IPS-18c (cell line): Measurements from ENCODE around the gene MAGOHB.
"Not testable (repeated sequence)": the region's sequence is repeated elsewhere in the genome, so short reads cannot be mapped to it uniquely, and the experiment has no call there.

Experiments
- H3K4me3 ChIP-seq: 2 replicates; pipeline ENCODE4 v1.7.0; 2013; ENCODE audit warnings: low read depth, mild to moderate bottlenecking, low read length, moderate library complexity; ENCODE audit not compliant: insufficient read depth
- H3K9me3 ChIP-seq: one replicate; pipeline ENCODE4 v1.6.1; 2013; ENCODE audit warnings: mild to moderate bottlenecking, low read length, moderate library complexity; ENCODE audit not compliant: control insufficient read depth, insufficient read depth

Gene MAGOHB

DNA sequence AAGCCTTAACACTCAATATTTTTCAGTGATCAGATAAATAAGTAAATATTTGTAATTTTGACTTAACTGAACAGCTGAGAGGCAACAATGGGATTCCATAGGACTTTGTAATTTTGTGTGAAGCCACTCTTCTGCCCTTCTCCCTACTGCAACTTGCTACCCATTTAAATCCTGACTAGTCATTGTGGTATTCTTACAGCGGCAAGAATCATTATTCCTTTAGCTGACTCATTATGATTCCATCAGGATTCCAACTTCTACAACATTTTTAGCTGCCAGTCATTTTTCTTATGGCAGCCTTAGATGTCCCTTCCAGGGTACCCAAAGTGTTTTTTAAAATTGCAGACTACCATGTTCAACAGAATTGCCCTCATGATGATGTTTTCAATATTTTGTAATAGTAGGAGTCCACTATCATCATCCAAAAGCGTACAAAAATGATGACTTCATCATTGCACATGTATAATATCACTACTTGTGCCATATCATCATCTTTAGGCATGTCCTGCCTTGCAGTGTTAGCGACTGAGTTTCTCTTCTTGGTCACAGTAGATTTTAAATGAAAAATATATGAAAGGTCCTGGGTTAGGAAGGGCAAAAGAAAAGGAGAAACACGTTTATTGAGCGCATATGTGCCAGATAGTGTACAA, 5.1 kb upstream of the MAGOHB start:
- Histone ChIP-seq H3K4me3 (no peak overlapping the region), H3K9me3 (no peaks in the 10 kb centered on the region)

DNA sequence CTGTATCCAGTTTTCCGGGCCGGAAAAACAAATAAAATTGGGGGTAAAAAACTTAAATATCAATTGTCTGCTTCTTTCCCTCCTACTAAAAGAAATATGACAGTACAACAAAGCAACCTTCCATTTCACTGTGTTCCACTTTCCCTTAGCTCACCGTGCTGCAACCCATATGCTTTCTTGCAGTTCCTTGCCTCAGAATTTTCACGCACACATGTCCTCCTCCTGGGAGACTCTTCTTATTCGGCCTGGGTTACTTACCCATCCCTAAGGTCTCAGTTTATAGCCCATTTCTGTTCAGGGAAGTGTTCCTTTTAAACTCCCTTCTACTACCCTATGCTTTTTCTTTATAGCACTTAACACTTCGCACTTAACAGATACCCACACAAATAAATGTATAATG, 4.5 kb upstream of the MAGOHB start:
- H3K9me3 ChIP-seq = no peaks in the 10 kb centered on the region
- no peak overlapping the region for H3K4me3 ChIP-seq

DNA sequence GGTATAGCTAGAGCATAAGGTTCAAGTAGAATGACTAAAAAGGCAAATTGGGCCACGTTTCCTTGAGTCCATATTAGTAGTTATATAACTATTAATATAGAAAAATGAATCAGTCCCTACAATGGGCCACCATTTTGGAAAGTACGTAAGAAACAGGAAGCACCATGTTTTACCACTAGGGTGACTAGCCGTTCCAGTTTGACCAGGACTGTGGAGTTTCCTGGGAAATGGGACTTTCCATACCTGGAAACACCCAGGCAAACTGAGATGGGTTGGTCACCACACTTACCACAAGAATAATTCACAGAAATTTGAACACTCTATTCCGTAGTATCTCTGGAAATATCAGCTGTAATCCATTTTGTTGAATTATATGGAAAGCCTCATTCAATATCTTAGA, 2.1 kb upstream of the MAGOHB start:
- Histone ChIP-seq H3K9me3 (no peaks in the 10 kb centered on the region), H3K4me3 (no peak overlapping the region)

DNA sequence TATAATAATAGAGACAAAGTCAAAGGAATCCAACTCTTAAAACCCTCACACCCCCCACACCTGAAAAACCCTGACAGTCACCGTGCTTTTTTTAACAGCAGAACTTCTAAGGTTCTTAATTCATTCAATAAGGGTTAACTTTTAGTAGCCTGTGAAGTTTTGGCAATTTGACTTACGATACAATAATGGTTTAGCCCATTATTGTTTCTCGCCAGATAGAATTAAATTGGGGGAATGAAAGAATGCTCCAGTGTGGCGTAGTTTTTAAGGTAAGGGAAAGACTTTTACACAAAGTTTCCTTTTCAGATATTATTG, 604 bp upstream of the MAGOHB start:
- Histone ChIP-seq H3K4me3 (peak overlapping the region; percentile 74), H3K9me3 (no peaks in the 10 kb centered on the region)

DNA sequence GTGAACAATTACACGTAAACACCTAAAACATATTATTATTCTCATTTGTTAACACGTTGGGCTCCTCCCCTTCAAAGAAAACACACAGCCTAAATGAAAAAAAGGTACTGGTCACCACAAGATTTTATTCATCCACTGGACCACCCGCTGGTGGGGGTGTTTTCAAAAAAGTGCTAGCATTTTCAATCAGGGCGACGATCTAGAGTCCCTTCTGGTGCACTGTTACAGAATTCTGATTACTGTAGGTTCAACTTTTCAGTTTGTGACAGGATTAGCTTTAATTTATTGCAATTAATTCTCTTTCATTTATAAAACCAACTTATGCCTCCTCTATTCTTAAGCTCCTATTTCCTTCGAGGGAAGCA, 443 bp downstream of the MAGOHB start:
- H3K9me3 ChIP-seq = no peaks in the 10 kb centered on the region
- peak overlapping the region; percentile 74 for H3K4me3 ChIP-seq

DNA sequence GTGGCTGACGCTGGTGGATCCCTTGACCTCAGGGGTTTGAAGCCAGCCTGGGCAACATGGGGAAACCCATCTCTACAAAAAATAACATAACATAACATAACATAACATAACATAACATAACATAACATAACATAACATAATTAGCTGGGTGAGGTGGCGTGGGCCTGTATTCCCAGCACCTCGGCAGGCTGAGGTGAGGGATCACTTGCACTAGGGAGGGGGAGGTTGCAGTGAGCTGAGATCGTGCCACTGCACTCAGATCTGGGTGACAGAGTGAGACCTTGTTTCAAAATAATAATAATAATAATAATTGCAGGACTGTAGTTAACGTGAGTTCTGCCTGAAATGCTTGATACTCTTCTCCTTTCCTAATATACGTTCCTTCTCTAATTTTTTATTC, 1.3 kb downstream of the MAGOHB start:
- H3K4me3 ChIP-seq = peak overlapping the region; percentile 74; the same call in 1 of the 2 replicates
- no peaks in the 10 kb centered on the region for H3K9me3 ChIP-seq

DNA sequence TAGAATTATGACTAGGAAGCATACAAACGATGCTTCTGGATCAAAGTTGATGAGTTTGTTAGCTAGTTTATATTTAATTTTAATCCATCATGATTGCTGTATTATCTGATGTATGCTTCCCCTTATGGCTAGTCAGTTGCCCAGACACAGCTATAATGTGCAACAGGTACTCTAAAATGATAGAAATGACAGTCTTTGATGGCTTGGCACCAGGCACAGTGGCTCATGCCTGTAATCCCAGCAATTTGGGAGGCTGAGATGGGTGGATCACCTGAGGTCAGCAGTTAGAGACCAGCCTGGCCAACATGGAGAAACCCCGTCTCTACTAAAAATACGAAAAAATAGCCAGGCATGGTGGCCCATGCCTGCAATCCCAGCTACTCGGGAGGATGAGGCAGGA, 2.2 kb downstream of the MAGOHB start:
- not testable (repeated sequence) for H3K9me3 ChIP-seq, H3K4me3 ChIP-seq

DNA sequence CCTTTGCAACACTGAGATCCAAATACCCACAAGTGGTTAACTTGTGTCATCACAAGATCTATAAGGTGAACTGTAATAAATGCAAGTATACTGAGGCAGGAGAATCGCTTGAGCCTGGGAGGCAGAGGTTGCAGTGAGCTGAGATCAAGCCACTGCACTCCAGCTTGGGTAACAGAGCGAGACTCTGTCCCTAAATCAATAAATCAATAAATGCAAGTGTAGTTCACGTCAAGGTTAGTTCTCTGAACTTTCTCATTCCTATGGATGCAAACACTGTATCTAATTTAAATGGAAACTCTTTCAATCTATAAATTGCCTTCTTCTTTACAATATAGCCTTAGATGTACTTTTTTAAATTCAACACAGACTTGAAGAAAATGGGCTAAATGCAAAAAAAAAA, 3.2 kb downstream of the MAGOHB start:
- no peaks in the 10 kb centered on the region for H3K9me3 ChIP-seq
- no peak overlapping the region for H3K4me3 ChIP-seq

DNA sequence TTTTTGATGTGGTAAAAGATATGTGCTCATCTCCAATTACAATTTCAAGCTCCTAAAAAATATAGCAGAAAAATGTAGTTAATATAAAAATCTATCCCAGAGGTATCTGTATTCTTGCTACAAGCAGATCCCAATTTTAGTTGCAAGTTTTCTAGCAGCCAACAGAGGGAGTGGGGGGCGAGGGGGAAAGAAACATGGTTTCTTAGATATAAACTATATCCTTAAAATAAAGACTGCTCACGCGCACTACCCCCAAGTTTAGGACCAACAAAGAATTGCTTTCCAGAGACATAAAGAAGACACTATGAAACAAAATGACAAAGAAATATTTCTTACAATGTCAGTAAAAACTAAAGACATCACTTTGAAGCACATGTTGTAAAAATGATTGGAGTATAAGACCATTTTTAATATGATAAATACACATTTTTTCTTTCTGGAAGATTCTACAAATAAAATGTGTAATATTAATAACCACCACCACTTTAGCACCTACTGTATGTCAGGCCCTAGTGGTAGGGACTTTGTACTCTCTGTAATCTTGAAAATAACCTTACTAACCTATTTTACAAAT, 5.4 kb downstream of the MAGOHB start:
- Histone ChIP-seq H3K9me3 (no peaks in the 10 kb centered on the region), H3K4me3 (no peak overlapping the region)

DNA sequence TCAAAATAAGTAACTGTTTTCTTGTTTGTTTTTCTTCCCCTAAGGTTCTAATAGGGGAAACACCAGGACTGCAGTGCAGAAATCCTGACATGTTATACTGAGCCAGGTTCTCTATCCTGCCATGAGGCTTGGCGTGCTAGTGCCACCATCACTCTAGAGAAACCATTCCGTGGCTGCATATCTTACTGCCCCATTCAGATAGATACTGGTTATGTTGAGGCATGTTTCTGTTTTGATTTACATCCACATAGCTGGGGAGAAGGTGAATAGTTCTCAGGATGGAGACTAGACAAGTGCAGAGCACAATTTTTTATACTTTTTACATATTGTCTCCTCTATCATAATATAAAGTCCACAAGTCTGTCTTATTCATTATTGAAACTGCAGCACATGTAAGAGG, 11.5 kb downstream of the MAGOHB start:
- H3K4me3 ChIP-seq = no peak overlapping the region
- no peaks in the 10 kb centered on the region for H3K9me3 ChIP-seq

DNA sequence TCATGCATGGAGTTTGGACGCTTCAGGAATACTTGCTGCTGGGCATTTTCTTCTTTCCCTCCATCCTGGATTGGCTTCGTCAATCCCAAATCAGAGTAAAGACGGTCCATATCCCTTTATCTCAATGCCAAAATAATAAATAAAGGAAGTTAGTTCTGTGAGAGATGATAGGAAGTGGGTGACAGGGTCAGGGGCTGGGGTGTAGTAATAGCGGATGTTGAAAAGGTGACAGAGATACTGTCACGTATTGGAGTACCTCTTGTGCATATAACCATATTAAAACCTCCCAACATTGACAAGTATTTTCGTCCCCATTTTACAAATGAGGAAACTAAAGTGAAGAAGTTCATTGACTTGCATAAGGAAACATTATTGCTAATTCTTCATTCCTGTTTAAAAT, 12.4 kb downstream of the MAGOHB start:
- no peaks in the 10 kb centered on the region for H3K9me3 ChIP-seq
- no peak overlapping the region for H3K4me3 ChIP-seq

DNA sequence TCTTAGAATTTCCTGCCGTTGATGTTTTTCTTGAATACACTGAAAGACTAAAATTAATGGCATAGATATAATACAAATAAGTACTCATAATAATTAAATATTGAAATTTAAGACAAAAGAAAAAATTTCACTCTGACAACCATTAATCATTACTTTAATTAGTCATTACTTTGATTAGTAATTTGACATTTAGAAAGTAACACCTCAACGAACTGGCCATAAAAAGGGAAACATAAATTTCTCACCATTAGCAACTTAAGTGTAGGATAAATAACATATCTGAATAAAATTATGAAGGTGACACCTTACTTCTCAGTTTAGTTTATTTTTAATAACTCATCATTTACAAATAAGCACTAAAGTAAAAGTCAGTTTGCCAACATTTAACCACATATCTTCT, 17.5 kb downstream of the MAGOHB start:
- Histone ChIP-seq H3K9me3 (no peaks in the 10 kb centered on the region), H3K4me3 (no peak overlapping the region)

DNA sequence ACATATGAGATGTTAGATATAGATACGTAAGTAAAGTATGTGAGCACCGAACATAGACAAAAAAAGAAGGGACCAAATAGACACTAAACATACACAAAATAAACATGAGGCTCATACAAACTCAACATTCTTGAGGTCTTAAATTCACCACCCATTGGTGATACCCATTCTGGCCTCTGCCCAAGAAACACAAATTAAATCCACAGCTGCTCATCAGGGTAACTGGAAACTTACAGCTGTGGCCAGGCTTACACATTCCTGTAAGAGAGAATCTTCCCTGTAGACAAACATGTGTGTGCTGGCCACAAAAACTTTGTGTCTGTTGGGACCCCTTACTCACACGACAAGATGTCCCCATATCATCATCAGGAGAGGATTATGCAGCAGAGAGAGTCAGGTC, 22.4 kb downstream of the MAGOHB start:
- Histone ChIP-seq H3K4me3 (no peak overlapping the region), H3K9me3 (peaks cover 2% of the 10 kb centered on the region)

DNA sequence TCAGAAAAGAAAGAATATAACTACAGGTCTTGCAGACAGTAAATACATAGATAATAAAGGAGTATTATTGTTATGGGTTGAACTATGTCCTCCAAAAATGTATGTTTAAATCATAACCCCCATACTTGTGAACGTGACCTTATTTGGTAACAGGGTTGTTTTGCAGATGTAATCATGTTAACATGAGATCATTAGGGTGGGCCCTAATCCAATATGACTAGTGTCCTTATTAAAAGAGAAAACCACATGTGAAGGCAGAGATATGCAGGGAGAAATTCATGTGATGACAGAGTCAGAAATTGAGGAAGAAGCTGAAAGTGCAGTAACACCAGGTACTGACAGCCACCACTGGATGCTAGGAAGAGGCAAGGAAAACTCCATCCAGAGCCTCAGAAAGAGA, 29.0 kb downstream of the MAGOHB start:
- Histone ChIP-seq H3K9me3 (no peaks in the 10 kb centered on the region), H3K4me3 (no peak overlapping the region)

DNA sequence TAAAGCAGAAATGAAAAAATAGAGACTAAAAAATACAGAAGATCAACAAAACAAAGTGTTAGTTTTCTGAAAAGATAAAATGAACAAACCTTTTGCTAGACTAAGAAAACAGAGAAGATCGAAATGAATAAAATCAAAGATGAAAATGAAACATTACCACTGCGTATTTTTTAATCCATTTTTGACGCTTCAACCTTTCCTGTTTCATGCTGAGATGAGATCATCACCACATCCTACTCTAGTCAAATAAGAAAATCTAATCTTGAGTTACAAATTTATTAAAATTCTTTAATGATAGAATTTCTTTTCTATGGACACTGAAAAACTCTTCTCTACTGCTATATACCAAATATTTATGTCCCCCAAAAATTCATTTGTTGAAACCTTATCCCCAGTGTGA, 30.7 kb downstream of the MAGOHB start:
- H3K4me3 ChIP-seq = no peak overlapping the region
- H3K9me3 ChIP-seq = no peaks in the 10 kb centered on the region

DNA sequence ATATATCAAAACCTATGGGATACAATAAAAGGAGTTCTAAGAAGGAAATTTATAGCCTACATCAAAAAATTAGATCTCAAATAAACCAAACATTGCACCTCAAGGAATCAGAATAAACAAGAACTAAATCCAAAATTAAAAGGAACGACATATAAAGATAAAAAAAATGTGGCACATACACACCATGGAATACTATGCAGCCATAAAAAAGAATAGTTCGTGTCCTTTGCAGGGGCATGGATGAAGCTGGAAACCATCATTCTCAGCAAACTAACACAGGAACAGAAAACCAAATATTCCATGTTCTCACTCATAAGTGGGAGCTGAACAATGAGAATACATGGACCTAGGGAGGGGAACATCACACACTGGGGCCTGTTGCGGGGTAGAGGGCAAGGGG, 31.3 kb downstream of the MAGOHB start:
- not testable (repeated sequence) for H3K4me3 ChIP-seq, H3K9me3 ChIP-seq

DNA sequence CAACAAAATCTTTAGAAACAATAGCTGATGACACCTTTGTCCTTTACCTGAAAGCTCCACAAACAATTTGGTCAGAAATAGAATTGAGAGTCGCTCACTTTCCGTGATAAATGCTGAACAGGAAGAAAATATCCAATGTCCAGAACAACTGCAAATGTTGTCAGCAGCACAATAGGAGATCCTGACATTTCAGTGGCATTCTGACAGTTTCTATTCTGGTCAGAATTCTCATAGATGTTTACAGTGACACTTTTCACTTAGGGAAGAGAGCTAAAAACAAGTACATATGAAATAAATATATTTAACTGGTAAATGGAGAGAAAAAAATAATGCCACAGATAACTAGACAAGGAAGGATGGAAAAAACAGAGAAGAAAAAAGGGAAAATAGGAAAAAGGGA, 39.1 kb downstream of the MAGOHB start:
- Histone ChIP-seq H3K9me3 (no peaks in the 10 kb centered on the region), H3K4me3 (no peak overlapping the region)

DNA sequence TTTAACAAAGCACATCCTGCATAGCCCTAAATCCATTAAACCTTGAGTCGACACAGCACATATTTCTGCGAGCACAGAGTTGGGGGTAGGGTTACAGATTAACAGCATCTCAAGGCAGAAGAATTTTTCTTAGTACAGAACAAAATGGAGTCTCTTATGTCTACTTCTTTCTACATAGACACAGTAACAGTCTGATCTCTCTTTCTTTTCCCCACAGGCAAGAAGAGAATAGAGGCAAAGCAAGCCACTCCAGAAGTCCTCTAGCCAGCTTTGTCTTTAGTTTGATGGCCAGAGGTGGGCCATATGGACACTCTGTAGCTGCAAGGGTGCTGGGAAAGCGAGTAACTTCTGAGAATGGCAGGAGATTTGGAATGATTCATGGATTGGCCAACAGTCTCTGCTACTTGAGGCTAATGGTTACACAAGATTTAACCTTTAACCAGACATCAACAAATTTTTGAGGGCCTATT, 41.4 kb downstream of the MAGOHB start:
- not testable (repeated sequence) for H3K4me3 ChIP-seq, H3K9me3 ChIP-seq

DNA sequence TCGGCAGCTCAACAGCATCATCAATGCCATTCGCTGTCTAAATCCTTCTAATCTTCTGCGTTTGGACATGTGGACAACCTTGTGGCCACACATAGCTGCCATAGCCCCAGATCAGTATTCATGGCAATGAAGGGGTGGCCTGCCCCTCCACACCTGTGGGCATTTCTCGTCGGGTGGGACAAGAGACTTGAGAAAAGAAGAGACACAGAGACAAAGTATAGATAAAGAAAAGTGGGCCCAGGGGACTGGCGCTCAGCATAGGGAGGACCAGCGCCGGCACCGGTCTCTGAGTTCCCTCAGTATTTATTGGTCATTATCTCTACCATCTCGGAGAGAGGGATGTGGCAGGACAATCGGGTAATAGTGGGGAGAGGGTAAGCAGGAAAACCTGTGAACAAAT, 42.3 kb downstream of the MAGOHB start:
- H3K4me3 ChIP-seq = no peak overlapping the region
- no peaks in the 10 kb centered on the region for H3K9me3 ChIP-seq
